Ureter (tissue), 1 donor: ENCODE results near the gene SALL4. TPM values are rescaled to one million over a fixed set of nuclear protein-coding genes. Genes with fewer than 3 reads are reported as not detected.
"Not testable (repeated sequence)": the region's sequence is repeated elsewhere in the genome, so short reads cannot be mapped to it uniquely, and the experiment has no call there.

ENCODE experiments used
- DNase-seq: peaks from one replicate; pipeline ENCODE4 v3.0.0-alpha.2; 2020; ENCODE audit warnings: low spot score
- total RNA-seq: library from RNA; stranded (reverse); gene quantifications from one replicate; pipeline ENCODE4 v1.2.4, GENCODE V29; 2023
- donor health status: DM: yes; HTN: yes; CAD: no.

Gene SALL4
- total RNA-seq = 2.3 TPM

DNA sequence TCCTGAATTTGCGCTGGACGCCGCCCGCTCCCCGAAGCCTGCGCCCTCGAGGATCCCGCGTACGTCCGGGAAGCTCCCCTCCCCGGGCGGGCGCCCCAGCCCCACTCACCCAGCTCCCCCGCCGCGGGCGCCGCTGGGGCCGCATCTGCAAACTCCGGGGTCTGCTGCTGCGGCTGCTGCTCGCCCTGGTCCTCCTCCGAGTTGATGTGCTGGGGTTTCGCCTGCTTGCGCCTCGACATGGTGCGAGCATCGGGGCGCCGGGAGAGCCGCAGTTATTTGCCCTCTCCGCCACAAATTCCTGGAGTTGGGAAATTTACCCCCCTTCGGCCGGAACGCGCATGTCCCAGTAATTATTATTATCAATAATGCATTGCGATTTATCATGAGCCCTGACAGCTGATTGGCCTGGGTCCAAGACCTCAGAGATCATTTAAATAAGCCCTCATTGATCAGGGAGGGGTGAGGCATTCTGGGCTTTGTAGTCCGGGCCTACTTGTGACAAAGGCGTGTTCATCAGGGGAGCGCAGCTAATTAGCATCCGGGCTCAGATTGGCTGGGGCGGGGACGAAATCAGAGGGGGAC, at the start of gene SALL4:
Gene SALL4, minus strand, starts transcription at position 352 of the 582 bp plus-strand sequence. Its CDS starts 113 bp downstream, at position 239.
- DNase-seq = no peak

DNA sequence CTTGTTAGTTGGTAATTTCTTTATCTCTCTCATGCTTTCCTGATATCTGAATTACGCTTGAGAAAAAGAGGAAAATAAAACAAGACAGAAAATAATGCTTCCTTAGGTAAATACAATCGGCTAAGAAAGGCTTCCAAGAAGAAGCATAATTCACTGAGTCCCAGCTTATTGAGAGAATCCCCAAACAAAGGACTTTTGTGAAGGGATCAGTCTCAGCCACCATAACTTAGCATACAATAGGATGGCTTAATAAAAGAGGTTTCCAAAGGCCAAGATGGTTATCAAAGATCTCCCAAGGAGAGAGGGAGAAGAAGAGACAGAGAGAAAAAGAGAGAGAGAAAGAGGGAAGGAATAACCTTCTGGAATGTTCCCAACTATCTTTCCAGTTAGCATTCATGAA, 46.0 kb upstream of the SALL4 start:
- no peak for DNase-seq

- DNase-seq = no peak
Observed at GRCh38 chr20:51840865-51841264, 38.5 kb upstream of the SALL4 start.

GRCh38 chr20:51837876-51838420, 35.6 kb upstream of the SALL4 start:
- DNase-seq = no peak

DNA sequence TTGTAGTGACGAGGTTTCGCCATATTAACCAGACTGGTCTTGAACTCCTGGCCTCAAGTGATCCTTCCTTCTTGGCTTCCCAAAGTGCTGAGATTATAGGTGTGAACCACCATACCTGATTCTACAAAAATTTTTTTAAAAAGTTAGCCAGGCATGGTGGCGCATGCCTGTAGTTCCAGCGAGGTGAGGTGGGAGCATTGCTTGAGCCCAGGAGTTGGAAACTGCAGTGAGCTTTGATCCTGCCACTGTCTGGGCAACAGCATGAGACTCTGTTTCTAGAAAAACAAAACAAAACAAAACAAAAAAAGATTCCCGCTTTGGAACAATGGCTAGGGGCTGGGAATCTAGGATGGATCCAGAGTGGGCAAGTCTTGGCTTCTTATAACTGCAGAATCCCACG, 35.1 kb upstream of the SALL4 start:
- DNase-seq = no peak

GRCh38 chr20:51833326-51833725, 31.0 kb upstream of the SALL4 start:
- DNase-seq = no peak

GRCh38 chr20:51832276-51832675, 30.0 kb upstream of the SALL4 start:
- DNase-seq = no peak

DNA sequence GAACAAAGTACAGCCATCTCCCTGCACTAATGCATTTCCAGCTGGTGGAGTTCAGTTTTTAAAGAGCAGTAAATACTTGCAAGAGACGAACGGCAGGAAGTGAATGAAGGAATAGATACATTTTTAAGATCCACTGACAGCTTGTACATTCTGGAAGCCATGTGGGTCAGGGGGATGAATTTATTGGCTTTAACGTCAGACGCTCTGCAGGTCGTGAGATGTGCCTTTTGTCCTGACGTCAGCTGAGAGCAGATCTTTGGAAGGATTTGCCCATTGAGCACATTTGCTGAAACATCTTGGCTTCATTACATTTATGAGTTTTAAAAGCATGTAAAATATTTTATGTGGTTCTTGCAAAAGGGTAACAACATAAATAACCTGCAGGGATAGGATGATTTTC, 29.5 kb upstream of the SALL4 start:
- DNase-seq = no peak

- no peak for DNase-seq
Observed at GRCh38 chr20:51830538-51830937, 28.2 kb upstream of the SALL4 start.

GRCh38 chr20:51828762-51829161, 26.4 kb upstream of the SALL4 start:
- DNase-seq = no peak

DNA sequence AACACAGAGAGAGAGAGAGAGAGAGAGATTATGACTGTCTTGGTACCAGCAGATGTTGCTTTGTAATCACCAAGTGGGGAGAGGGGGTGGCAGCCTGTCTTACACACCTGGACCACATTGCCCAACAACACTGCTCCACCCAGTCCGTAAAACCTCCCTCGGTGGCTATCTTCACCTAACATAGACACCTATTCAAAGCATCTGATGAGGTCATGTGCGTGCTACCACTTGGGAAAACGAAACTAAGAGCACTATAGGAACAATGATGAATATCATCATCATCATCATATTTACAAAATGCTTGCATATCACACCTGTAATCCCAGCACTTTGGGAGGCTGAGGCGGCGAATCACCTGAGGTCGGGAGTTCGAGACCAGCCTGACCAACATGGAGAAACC, 24.1 kb upstream of the SALL4 start:
- DNase-seq = no peak

- DNase-seq = no peak
Observed at GRCh38 chr20:51818479-51819008, 16.2 kb upstream of the SALL4 start.

- DNase-seq = not testable (repeated sequence)
Observed at GRCh38 chr20:51816856-51817255, 14.5 kb upstream of the SALL4 start.

- no peak for DNase-seq
Observed at GRCh38 chr20:51815383-51816076, 13.2 kb upstream of the SALL4 start.

GRCh38 chr20:51812861-51813260, 10.5 kb upstream of the SALL4 start:
- no peak for DNase-seq

DNA sequence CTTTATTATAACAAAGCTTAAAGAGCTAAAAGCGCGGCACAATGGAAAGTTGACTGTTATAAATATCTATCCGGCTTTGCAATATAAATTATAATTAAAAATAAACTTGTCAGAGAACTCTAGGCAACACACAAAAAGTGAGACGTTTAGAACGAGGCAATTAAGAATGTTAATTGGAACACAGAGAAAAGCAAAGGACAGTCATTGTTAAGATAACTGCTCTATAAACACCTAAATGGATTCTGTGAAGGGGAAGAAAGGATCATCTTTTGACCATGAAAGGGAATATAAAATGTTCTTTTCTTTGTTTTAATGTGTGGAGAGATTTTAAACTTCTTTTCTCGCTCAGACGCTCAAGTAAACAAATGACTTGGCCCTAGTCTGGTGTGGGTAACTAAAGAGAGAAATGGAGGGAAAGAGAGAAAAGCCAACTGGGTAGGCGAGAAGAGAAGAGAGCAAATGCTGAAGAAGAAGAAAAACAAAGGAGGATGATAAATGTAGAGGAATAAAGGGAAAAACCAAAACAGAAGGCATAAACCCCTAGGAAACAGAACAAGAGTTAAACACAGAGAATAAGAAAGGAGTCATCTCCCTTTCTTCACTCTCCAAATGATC, 9.3 kb upstream of the SALL4 start:
- DNase-seq = no peak

DNA sequence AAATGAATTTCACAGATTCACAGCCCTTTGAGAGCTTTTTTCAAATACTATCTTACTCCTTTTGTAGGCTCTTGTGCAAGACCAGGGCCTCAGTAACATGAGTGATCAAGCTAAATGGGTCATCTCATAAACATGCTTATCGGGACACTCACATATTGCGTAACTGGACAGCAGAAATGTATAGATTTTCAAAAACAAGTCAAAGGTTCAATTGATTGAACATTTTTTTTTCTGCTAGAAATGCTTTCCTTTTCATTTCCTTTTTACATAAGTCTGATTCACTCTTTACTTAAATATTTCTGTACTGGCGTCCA, 8.7 kb upstream of the SALL4 start:
- DNase-seq = no peak

DNA sequence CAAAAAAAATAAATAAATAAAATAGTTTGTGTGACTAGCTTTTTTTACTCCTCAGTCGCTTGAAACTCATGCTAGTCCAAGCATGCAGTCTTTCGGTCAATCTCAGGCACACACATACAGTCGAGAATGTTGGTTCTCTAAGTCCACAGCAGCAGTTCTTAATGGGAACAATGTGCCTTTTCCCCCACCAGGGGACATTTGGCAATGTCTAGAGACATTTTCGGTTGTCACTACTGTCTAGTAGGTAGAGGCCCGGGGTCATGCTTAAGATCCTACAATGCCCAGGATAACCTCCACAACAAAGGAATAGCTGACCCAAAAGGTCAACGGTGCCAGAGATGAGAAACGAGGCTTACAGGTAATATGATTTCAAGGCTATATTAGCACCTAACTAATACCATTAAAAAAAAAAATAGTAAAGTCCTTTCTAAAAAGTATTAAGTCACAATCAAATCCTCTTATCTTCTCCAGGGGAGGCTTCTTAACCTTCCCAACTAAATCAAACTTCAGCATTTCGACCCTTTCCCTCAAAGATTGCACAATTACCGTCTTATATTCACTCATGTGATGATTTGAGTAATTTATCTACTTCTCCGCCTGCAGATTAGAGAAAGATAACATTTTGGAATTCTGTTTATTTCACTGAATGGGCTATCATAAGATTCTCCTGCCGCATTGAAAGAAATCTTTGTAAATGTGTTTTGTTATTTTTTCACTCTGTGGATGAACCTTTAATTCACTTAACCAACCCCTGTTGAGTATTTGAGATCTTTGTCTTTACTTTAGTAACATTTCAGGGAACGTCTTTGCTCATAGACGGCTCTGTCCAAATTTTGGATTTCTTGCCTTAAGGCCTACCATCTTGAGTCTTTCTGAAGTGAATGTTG, 8.1 kb upstream of the SALL4 start:
- DNase-seq = no peak

DNA sequence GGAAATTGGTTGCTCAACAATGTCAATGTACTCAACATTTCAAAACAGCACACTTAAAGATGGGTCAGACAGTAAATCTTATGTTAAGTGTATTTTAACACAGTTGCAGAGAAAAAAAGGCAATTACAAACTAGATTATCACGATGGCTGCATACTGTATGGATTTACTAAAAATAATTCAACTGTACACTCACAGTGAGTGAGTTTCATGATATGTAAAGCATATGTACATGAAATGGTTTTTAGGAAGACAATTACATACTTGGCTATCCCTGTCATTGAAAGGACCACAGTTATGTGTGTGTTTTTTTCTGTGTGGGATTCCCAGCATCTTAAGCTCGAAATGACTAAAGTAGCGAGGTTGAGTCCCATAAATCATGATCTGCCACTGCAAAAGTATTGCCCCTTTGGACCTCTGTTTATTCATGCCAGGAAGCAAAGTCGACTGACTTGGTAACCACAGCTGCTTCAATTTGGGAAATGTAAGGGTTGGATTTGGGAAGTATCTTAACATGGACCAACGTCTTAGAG, 5.5 kb upstream of the SALL4 start:
- no peak for DNase-seq

GRCh38 chr20:51804754-51805153, 2.4 kb upstream of the SALL4 start:
- DNase-seq = no peak

DNA sequence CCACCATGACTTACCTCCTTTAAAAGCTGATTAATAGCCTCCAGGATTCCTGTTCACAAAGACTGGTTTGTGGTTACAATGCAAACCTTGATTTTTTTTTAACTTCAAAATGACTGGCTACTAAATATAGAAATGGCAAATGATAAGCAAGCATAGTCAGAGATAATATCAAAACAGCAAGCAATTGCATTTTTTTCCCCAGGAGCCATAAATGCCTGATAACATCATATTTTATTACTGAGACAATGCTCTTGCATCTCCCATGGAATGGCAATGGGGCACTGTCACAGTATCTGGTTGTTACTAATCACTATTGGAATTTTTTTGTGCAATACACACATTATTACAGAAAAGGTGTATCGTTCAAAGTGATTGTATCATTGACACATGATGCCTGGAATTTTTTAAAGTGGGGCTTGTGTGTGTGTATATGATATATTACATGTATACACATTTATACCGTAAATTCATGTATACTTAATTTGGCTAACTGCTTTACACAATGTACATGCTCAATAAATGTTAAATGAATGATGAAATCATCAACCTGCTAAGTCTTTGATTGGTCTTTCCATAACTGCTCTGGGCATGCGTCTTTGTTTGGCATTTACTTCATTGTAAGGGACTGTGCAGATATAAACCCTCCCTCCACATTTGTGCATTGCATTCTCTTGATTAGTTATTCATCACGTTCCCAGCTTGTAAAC, 980 bp upstream of the SALL4 start:
- DNase-seq = no peak
